Activated T-cell treated with anti-CD3 and anti-CD28 coated beads for 4 hours (primary cell): ENCODE results near the gene HCRTR1.

Source experiments
- DNase-seq: peaks from one replicate; pipeline ENCODE4 v3.0.0-alpha.2; 2020

HCRTR1 gene

DNA sequence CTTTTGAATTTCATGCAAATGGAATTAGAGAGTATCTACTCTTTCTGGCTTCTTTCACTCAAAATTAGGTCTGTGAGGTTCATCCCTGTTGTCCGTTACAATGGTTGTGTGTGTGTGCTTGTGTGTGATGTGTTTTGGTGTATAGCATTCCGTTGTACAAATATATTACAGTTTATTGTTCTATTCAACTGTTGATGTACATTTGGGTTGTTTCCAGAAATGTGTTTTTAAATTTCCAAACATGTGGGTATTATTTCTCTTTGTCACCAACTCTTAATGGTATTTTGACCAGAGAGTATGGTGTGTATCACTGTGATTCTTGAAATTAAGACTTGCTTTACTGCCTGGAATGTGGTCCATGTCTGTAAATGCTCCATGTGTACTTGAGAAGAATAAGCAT lies 16.8 kb upstream of the HCRTR1 start:
- no peak for DNase-seq

DNA sequence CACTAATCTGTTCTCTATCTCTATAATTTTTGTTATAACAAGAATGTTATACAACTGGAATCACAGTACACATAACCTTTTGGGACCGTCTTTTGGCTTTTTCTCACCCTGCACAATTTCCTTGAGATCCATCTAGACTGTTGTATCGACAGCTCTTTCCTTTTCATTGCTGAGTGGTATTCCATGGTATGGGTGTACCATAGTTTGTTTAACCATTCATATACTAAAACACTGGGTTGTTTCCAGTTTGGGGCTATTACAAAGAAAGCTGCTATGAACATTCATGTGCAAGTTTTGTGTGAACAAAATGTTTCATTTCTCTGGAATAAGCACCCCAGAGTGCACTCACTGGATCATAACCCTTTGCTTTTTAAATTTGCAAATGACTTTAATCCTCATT lies 15.4 kb upstream of the HCRTR1 start:
- DNase-seq = no peak

DNA sequence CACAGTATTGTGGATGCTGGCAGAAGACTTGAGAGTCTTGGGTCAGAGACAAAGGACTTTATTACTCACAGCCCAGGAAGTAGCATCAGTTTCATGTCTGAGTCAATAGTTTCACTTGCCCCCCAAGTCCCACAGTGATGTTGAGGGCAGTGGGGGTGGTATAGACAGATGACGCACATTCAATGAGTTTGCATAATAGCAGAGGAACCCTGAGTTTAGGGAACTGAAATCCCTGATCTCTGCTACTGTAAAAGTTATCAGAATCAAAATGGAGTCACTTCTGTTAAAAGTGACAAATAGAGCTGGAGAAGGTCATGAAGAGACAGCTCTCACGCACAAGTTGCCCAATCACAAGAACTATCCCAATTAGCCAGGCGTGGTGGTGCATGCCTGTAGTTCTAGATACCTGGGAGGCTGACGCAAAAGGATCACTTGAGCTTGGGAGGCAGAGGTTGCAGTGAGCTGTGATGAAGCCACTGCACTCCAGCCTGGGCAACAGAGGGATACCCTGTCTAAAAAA lies 11.5 kb upstream of the HCRTR1 start:
- DNase-seq = no peak

DNA sequence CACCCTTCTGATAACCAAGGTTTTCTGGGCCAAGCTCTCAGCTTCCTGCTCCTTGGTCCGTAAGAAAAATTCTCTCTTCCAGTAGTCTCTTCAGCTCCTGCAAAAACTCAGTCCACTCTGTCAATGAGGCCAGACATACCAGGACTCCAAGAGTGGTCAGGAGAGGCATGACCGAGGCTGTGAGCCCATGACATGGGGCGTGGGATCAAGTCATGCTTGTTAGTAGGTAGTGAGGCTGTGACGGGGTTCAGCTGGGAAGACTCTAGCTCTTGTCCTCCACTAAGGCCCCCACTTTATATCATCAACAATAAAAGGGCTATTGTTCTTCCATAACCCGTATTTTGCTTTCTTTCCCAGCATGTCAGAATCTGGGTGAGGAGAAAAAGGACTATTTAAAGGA lies 10.1 kb upstream of the HCRTR1 start:
- no peak for DNase-seq

DNA sequence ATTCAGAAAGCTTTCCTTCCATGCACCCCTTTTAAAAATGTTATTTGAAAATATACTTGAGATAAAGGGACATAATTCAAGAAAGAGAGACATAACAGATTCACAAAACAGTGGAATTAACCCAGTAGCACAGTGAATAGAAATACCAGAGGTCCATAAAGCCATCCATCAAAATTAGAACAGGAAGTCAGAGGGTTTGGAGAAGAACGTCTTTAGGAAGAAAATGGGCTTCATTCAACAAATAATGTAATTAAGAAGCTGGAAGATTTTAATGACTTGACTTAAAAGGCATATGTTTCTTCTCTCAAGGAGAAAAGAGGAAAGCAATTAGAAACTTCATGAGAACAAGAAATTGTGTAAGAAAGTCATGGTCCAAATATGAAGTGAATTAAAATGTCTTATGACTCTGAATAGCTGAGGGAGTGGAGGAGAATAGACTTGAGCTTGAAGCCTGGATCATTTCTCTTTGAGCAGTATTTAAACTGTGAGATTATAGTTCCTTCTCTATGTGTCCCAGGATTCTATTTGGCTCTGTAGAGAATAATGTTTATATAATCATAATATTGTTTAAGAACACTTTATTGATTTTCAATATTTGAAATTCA lies 7.9 kb upstream of the HCRTR1 start:
- DNase-seq = no peak

DNA sequence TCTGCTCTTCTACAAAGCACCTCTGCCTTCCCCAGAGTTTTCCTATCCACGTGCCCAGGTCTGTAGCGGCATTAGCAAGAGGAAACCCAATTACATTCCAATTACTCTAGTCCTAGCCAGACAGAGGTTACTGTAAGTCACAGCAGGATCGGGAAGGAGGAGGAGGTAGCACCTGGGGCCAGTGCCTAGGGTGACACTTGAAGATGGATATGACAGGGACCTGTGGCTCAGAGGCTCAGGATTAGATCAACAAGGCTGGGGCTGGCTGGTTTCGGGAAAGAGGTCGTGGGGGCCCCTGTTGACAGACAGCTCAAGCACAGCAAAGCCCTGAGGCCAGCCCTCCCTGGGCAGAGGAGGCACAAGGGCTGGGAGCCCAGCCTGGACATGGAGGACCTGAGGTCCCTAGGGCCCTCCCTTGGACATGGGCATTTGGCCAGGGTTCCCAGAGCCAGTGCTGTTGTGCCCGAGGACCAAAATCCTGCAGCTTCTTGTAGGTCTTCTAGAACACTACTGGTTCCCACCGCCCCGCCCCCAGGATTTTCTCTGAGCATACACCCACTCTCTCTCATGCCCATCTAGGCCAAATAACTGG lies 3.0 kb upstream of the HCRTR1 start:
- no peak for DNase-seq

DNA sequence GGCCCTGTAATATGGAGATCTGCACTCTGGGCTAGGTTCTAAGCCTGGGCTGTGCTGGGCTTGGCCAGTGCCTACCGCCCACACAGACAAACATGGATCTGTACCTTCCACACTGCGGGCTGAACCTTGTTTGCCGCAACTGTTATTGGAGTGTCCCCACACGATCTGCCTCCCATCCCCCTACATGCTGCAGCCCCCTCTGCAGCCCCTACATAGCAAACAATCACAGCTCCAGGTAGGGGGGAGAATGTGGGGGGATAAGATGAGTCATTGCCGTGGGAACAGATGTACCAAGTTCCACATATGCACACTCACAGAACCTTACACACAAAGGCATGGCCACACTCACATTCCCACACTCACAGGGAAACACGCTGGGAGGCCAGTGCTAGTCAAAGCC lies 2.1 kb upstream of the HCRTR1 start:
- no peak for DNase-seq

DNA sequence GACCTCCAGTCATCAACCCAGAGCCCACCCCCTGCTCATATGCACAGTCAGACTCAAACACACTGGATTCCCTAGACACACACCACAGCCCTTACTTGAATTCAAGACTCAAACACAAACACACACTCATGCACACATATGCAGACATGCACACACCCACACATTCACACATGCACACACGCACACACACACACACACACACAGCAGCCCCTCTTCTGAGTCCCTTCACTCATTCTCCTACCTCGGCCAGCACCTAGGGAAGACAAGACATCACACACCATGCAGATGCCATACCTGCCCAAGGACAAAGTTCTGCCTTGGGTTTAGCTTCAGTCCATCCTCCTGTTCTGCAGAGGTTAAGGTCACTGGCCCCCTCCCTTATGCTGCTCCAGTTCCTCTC lies 1.6 kb upstream of the HCRTR1 start:
- DNase-seq = no peak

DNA sequence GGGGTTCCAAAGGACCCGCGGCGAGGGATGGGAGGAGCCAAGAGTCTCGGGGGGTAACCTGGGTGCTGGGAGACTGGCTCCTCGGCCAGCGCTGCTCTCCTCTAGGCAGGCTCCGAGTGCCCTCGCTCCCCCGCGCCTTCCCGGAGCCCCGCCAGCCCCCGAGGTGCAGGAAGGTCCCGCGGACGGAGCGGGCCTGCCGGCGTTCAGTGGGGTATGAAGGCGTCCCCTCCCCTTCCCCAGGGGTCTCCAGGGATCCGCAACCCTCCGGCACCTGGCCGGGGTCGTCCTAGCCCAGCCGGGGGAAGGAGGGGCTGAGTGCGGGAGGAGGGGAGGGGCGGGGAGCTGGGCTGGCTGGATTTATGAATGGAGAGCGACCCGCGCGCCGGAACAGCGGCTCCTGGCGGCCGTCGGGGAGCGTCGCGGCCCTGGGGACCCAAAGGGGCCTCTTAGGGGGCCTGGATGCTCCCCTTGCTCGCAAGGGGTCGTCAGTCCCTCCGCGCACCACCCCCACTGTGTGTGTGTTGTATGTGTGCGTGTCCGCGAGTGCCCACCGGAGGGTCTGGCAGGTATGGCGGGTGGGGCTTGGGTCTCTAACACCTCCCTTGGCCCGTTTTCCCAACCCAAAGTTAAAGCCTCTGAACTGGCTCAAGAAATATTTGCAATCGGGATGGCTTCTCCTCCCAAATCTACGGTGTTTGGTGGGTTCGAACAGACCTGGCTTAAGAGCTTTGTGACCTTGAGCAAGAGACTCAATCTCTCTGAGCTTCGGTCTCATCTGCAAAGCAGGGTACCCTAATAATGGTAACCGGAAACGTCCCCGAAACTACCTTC lies 642 bp downstream of the HCRTR1 start:
- peak; percentile 14 for DNase-seq

DNA sequence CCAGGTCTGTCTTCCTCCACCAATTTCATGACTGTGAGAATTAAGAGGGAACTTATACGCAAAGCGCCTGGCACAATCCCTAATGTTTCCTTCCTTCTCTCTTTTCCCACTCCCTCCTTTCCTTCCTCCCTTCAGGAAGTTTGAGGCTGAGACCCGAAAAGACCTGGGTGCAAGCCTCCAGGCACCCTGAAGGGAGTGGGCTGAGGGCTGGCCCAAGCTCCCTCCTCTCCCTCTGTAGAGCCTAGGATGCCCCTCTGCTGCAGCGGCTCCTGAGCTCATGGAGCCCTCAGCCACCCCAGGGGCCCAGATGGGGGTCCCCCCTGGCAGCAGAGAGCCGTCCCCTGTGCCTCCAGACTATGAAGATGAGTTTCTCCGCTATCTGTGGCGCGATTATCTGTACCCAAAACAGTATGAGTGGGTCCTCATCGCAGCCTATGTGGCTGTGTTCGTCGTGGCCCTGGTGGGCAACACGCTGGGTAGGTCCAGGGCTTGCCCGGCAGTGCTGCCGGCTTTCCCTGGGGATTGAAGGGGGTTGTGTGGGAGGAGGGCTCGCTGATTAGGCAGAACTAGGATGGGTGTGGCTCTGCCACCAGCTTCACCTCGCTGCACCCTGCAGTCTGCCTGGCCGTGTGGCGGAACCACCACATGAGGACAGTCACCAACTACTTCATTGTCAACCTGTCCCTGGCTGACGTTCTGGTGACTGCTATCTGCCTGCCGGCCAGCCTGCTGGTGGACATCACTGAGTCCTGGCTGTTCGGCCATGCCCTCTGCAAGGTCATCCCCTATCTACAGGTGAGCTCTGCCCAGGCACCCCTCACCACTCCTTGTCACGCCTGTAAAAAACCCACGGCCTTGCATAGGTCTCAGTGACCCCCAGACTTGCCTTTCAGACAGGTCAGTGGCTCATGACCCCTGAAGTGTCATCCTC lies 1.7 kb downstream of the HCRTR1 start:
- DNase-seq = no peak

DNA sequence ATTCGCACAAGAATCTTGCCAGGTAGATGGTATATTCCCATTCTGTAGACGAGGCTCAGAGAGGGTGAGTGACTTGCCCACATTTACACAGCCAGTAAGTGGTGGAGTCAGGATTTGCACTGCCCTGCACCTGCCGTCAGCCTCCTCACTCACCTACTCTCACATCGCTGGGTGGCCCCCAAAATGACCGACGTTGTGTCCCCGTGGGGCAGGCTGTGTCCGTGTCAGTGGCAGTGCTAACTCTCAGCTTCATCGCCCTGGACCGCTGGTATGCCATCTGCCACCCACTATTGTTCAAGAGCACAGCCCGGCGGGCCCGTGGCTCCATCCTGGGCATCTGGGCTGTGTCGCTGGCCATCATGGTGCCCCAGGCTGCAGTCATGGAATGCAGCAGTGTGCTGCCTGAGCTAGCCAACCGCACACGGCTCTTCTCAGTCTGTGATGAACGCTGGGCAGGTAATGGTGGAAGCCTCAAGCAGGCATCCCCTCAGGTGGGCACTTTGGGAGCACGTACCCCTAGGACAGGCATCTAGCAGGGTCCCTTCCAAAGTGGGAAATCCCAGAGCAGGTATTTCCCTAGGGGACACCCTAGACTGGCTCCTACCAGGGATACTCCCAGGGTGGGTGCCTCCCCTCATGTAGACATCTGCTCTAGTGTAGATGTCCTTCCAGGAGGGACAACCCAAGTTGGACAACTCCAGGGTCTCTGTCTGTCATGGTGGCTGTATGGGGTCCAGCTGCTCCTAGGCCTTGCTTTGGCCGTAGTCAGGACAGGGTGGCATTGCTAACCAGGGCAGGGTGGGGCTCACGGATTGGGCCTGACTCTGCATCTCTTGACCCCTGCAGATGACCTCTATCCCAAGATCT lies 3.4 kb downstream of the HCRTR1 start:
- DNase-seq = no peak

DNA sequence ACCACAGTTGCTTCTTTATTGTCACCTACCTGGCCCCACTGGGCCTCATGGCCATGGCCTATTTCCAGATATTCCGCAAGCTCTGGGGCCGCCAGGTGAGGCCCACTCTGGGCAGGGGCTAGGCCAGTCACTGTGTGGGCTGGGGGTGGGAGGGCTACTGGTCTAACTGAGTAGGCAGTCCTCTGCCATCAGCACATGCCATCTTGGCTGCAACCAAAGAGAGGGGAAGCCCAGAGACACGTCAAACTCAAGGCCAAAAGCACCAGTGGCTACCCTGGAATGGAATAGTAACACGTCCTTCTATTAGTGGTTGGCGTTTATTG lies 4.0 kb downstream of the HCRTR1 start:
- DNase-seq = no peak

DNA sequence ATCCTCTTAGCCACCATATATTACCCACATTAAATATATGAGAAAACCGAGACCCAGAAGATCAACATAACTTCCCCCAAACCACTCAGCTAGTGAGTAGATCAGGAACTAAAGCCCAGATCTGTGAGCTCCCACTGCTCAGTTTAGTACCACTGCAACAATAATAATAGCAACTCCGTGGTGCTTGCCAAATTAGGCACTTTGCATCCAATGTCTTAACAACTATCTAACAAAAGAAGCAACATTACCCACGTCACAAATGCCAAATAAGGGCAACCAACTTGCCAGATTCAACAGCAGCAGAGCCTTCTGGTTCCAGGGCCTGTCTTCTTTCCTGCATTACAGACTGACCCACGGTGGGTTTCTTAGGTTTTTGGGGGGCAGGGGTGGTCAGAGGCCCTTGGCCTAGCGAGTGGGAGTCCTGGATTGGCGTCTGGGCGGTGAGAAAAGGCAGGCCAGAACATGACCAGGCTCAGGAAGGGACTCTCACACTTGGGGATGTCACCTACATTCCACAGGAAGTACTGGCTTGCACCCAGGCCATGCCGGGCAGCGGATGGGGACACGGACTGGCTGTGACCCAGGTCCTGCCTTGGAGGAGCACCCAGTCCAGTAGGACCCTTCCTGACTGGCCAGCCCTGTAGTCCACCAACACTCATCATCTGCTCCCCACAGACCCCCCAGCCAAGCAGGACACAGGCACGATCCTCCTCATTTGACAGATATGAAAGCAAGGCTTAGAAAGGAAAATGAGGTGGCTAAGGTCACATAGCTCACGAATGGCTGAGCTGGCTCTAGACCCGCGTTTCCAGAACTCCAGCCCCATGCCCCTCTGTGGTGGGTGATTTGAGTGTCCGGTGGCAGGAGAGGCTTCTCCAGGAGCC lies 4.6 kb downstream of the HCRTR1 start:
- DNase-seq = no peak

DNA sequence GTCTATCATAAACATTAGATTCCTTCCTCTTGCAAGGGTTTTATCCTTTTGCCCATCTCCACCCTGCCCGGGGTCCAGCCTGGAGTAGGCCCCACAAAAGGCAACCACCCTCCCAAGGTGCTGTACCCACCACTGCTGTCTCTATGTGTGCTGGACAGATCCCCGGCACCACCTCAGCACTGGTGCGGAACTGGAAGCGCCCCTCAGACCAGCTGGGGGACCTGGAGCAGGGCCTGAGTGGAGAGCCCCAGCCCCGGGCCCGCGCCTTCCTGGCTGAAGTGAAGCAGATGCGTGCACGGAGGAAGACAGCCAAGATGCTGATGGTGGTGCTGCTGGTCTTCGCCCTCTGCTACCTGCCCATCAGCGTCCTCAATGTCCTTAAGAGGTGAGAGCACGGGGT lies 5.9 kb downstream of the HCRTR1 start:
- DNase-seq = no peak

DNA sequence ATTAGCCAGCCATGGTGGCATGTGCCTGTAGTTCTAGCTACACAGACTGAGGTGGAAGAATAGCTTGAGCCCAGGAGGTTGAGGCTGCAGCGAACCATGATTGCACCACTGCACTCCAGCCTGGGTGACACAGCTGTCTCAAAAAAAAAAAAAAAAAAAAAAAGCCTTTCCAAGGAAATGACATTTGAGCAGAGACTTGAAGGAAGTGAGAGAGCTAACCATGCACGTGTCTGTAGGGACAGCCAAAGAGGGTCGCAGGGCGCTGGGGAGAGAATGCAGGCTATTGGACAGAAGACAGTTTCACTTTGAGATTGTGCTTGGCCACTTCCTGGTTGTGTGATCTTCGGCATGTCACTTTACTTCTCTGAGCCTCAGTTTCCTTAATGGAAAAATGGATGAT lies 6.8 kb downstream of the HCRTR1 start:
- DNase-seq = no peak

DNA sequence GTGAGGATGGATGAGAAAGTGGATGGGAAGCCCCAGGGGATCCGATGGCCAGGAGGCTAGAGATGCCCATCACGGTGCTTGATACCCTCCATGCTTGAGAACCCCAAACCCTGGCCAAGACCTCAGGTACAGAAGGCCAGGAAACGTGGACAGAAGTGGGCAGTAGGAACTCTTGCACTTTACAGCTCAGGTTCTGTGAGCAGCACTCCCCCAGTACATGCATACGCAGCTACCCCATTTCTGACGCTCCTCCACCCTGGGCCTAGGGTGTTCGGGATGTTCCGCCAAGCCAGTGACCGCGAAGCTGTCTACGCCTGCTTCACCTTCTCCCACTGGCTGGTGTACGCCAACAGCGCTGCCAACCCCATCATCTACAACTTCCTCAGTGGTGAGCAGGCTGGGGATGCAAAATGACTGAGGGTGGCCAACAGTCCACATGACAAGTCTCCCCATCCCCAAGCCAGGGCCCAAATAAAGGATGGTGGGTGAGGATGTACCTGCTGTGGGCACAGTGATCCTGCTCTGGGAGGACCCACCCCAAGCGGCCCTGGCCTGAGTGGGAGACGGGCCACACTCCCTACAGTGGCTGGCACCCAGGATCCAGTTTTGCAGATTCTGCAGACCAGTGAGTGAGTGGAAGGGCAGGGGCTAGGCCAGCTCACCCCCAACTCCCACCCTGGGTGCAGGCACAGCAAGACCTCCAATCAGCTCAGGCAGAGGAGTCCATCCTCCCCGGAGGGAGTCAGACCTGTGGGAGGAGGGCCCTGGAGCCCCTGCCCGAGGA lies 7.4 kb downstream of the HCRTR1 start:
- DNase-seq = no peak

DNA sequence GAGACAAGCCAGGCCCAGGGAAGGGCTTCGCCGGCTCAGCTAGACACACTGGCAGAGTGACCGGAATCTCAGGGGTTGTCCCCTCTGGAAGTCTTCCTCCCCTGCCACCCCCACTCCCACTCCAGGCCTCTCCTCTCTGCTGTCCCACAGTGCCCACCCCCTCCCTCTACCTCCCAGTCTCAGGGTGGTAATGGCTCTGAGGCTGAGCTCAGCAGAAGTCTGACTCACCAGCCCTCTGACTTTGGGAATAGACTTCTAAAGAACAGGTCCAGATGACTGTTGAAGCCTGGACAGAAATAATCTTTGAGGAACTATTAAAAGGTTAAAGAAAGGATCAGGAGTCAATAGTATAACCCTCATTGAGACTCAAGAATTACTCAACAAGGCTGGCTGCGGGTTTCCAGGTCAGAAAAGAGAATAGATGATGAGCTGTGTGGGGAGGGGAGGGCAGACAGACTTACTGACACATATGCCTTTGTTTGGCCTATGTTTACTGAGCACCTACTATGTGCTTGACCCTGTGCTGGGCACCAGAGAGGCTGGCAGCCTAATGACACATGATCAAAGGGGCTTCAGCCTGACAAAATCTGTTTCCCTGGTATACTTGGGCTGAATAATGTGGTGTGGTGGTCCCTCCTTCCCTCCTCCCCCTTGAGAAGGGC lies 8.2 kb downstream of the HCRTR1 start:
- DNase-seq = no peak

DNA sequence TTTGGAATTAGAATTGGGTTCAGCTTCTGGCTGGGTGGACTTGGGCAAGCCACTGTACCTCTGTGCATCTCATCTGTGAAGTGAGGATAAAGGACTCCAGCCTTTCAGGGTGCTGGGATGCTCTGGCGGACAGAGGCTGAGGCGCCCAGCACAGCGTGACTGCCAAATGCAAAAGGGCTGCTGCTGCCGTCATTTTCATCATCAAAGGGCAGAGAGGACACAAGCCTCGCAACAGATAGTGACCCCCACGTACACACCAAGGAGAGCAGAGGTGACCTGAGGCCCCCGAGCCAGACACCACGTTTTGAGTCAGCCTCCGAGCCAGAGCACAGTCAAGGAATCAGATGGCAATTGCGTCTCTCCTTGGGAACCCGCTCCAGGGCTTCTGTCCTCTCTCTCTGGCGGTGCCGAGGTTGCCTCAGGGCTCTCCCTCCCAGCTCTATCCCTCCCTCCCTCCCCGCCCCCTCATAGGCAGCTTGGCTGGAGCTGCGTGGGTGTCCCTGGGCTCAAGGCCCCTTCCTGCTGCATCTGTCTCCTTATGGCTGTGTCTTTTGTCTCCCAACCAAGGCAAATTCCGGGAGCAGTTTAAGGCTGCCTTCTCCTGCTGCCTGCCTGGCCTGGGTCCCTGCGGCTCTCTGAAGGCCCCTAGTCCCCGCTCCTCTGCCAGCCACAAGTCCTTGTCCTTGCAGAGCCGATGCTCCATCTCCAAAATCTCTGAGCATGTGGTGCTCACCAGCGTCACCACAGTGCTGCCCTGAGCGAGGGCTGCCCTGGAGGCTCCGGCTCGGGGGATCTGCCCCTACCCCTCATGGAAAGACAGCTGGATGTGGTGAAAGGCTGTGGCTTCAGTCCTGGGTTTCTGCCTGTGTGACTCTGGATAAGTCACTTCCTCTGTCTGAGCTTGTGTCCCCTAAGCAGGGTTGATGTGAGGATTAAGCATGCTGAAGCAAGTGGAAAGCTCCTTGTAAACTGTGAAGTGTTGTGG lies 9.0 kb downstream of the HCRTR1 start:
- no peak for DNase-seq
